HG03159 (cell line): ENCODE results near the gene SH3BP4.

Experiments used
- ATAC-seq: cut with Tn5 transposase; IDR thresholded peaks from one replicate; pipeline ENCODE4 v1.9.1; 2021; ENCODE audit warnings: mild to moderate bottlenecking, moderate library complexity; ENCODE audit not compliant: unreplicated experiment

SH3BP4 gene

GRCh38 chr2:235082578-235083338, 130.9 kb downstream of the SH3BP4 start:
- no peak for ATAC-seq

- no peak for ATAC-seq
Measured at GRCh38 chr2:235083822-235084221, 132.0 kb downstream of the SH3BP4 start.

GRCh38 chr2:235084424-235084823, 132.6 kb downstream of the SH3BP4 start:
- ATAC-seq: no peak

- ATAC-seq: no peak
Measured at GRCh38 chr2:235085476-235085875, 133.7 kb downstream of the SH3BP4 start.

GRCh38 chr2:235086481-235087184, 134.8 kb downstream of the SH3BP4 start:
- no peak for ATAC-seq

GRCh38 chr2:235087832-235088495, 136.1 kb downstream of the SH3BP4 start:
- ATAC-seq: no peak

- ATAC-seq: no peak
Measured at GRCh38 chr2:235088496-235088921, 136.7 kb downstream of the SH3BP4 start.

- no peak for ATAC-seq
Measured at GRCh38 chr2:235091421-235091820, 139.6 kb downstream of the SH3BP4 start.

GRCh38 chr2:235091983-235092382, 140.2 kb downstream of the SH3BP4 start:
- ATAC-seq: no peak

GRCh38 chr2:235092433-235093223, 140.8 kb downstream of the SH3BP4 start:
- ATAC-seq: no peak

- ATAC-seq: no peak
Measured at GRCh38 chr2:235094457-235094856, 142.6 kb downstream of the SH3BP4 start.

GRCh38 chr2:235095569-235095968, 143.8 kb downstream of the SH3BP4 start:
- ATAC-seq: no peak

GRCh38 chr2:235096447-235096846, 144.6 kb downstream of the SH3BP4 start:
- no peak for ATAC-seq

GRCh38 chr2:235097196-235097595, 145.4 kb downstream of the SH3BP4 start:
- no peak for ATAC-seq

- no peak for ATAC-seq
Measured at GRCh38 chr2:235098269-235098668, 146.5 kb downstream of the SH3BP4 start.

- no peak for ATAC-seq
Measured at GRCh38 chr2:235098736-235099494, 147.1 kb downstream of the SH3BP4 start.

GRCh38 chr2:235102896-235103295, 151.1 kb downstream of the SH3BP4 start:
- no peak for ATAC-seq
